HepG2 (cell line): ENCODE data around the gene TMEM131L.

ENCODE experiments used
- ETV6 ChIP-seq: sonication (generic); formaldehyde crosslinking; conservative IDR thresholded peaks from 2 replicates; pipeline ENCODE4 v1.4.0; 2020; ENCODE audit warnings: missing genetic modification reagents
- EZH2 ChIP-seq: conservative IDR thresholded peaks from 2 replicates; pipeline ENCODE4 v1.6.1; 2012; ENCODE audit warnings: mild to moderate bottlenecking, low read depth, low read length, moderate library complexity
- FOXA1 ChIP-seq, 2 experiments: fragments of 450-650 bp in 1 of 2; sonication (generic) in 1 of 2; formaldehyde crosslinking in 1 of 2; IDR thresholded peaks; 2 replicates each; pipeline versions ENCODE4 v1.4.0 to v1.6.1; 2016 to 2020; ENCODE audit warnings: missing genetic modification reagents in 1 of 2
- HNRNPLL ChIP-seq: fragments of 200-400 bp; formaldehyde crosslinking; IDR thresholded peaks from 2 replicates; pipeline ENCODE4 v1.6.1; 2017; ENCODE audit warnings: mild to moderate bottlenecking, low read depth, low read length; ENCODE audit not compliant: poor library complexity, severe bottlenecking
- MTA3 ChIP-seq: sonication (generic); formaldehyde crosslinking; IDR thresholded peaks from 2 replicates; pipeline ENCODE4 v1.4.0; 2020; ENCODE audit warnings: missing genetic modification reagents
- POLR2A ChIP-seq, 2 experiments: IDR thresholded peaks; 2 replicates each; pipeline ENCODE4 v1.6.1; 2011; ENCODE audit warnings: low read depth in 2 of 2, low read length in 2 of 2, mild to moderate bottlenecking in 1 of 2, moderate library complexity in 1 of 2; ENCODE audit not compliant: insufficient read depth in 1 of 2
- REL ChIP-seq: sonication (generic); formaldehyde crosslinking; conservative IDR thresholded peaks from 2 replicates; pipeline ENCODE4 v1.8.0; 2022; ENCODE audit warnings: mild to moderate bottlenecking, missing genetic modification reagents, moderate library complexity
- REST ChIP-seq, 2 experiments: IDR thresholded peaks; 2 replicates each; pipeline ENCODE4 v1.6.1; 2011 to 2012; ENCODE audit warnings: low read length in 2 of 2, borderline replicate concordance in 1 of 2, low read depth in 1 of 2, mild to moderate bottlenecking in 1 of 2, moderate library complexity in 1 of 2
- TCF12 ChIP-seq, 2 experiments: fragments of 450-650 bp in 1 of 2; sonication (generic) in 1 of 2; formaldehyde crosslinking in 1 of 2; IDR thresholded peaks; 2 replicates each; pipeline versions ENCODE4 v1.6.1 to v1.8.0; 2017 to 2022; ENCODE audit warnings: antibody characterized with exemption in 1 of 2, mild to moderate bottlenecking in 1 of 2, missing genetic modification reagents in 1 of 2, moderate library complexity in 1 of 2
- ZNF207 ChIP-seq: fragments of 450-650 bp; IDR thresholded peaks from 2 replicates; pipeline ENCODE4 v1.6.1; 2016; ENCODE audit warnings: antibody characterized with exemption, borderline replicate concordance
- ZNF772 ChIP-seq: sonication (generic); formaldehyde crosslinking; IDR thresholded peaks from 2 replicates; pipeline ENCODE4 v1.5.0; 2020; ENCODE audit warnings: mild to moderate bottlenecking, missing genetic modification reagents
- ZNF776 ChIP-seq: sonication (generic); formaldehyde crosslinking; IDR thresholded peaks from 2 replicates; pipeline ENCODE4 v1.4.0; 2020; ENCODE audit warnings: mild to moderate bottlenecking, missing genetic modification reagents
- ZNF792 ChIP-seq: IDR thresholded peaks from 2 replicates; pipeline ENCODE4 v1.6.1; 2016

GRCh38 chr4:153591441-153591840 is 125.3 kb downstream of the TMEM131L start:
- TF ChIP-seq EZH2 = no peak
- no peak for TF ChIP-seq TCF12 (IDR thresholded peaks at IDR 0.05)
- TF ChIP-seq TCF12 (CRISPR knock-in tag; IDR thresholded peaks at IDR 0.05) = no peak
- TF ChIP-seq ZNF776 (CRISPR knock-in tag) = no peak
- no peak for TF ChIP-seq POLR2A (IDR thresholded peaks at IDR 0.05; ENCODE audit: insufficient read depth in 1 of 2, low read depth in 2 of 2, low read length in 2 of 2)
- no peak for TF ChIP-seq MTA3 (CRISPR knock-in tag)
- no peak for TF ChIP-seq ZNF772 (CRISPR knock-in tag)
- no peak for TF ChIP-seq ZNF792 (CRISPR knock-in tag)
- TF ChIP-seq ZNF207 = no peak
- no peak for TF ChIP-seq ETV6 (CRISPR knock-in tag)
- no peak for TF ChIP-seq REST (IDR thresholded peaks at IDR 0.05; ENCODE audit: borderline replicate concordance in 1 of 2, low read depth in 1 of 2, low read length in 2 of 2)
- TF ChIP-seq FOXA1 (IDR thresholded peaks at IDR 0.05) = no peak
- no peak for TF ChIP-seq FOXA1 (CRISPR knock-in tag; IDR thresholded peaks at IDR 0.05)
- TF ChIP-seq HNRNPLL = no peak
- no peak for TF ChIP-seq REL
